GM23338 (cell line): ENCODE data around the gene IYD. TPM values are rescaled to one million over a fixed set of nuclear protein-coding genes. Genes with fewer than 3 reads are reported as not detected.

Source experiments
- ATAC-seq: fragments of 200-7000 bp; cut with Tn5 transposase; 3 replicates; pipeline ENCODE4 v1.9.1; 2020
- DNase-seq: peaks from one replicate; pipeline ENCODE4 v3.0.0-alpha.2; 2015; ENCODE audit warnings: low spot score
- H2AFZ ChIP-seq: fragments of 200-600 bp; sonication (generic); 2 replicates; pipeline ENCODE4 v1.8.0; 2016; ENCODE audit warnings: antibody characterized with exemption, mild to moderate bottlenecking, moderate library complexity
- H3F3A ChIP-seq: fragments of 200-600 bp; sonication (generic); replicated peaks from 2 replicates; pipeline ENCODE4 v1.8.0; 2017; ENCODE audit warnings: antibody characterized with exemption, mixed run types, low read depth
- H3K27ac ChIP-seq: fragments of 200-600 bp; sonication (generic); 2 replicates; pipeline ENCODE4 v1.6.1; 2016; ENCODE audit warnings: low read depth
- H3K27me3 ChIP-seq: fragments of 200-600 bp; sonication (generic); 2 replicates; pipeline ENCODE4 v1.8.0; 2016; ENCODE audit warnings: mild to moderate bottlenecking, mixed run types, moderate library complexity; ENCODE audit not compliant: insufficient read depth
- H3K36me3 ChIP-seq: fragments of 200-600 bp; sonication (generic); 2 replicates; pipeline ENCODE4 v1.8.0; 2016; ENCODE audit warnings: mild to moderate bottlenecking; ENCODE audit not compliant: insufficient read depth
- H3K4me1 ChIP-seq: fragments of 200-600 bp; sonication (generic); 2 replicates; pipeline ENCODE4 v1.8.0; 2016; ENCODE audit warnings: mild to moderate bottlenecking, moderate library complexity; ENCODE audit not compliant: insufficient read depth
- H3K4me2 ChIP-seq: fragments of 200-600 bp; sonication (generic); 2 replicates; pipeline ENCODE4 v1.7.1; 2017; ENCODE audit warnings: mixed run types
- H3K4me3 ChIP-seq: fragments of 200-600 bp; sonication (generic); 2 replicates; pipeline ENCODE4 v1.6.1; 2016; ENCODE audit warnings: mixed run types
- H3K79me2 ChIP-seq: fragments of 200-600 bp; sonication (generic); replicated peaks from 2 replicates; pipeline ENCODE4 v1.8.0; 2017; ENCODE audit warnings: mild to moderate bottlenecking; ENCODE audit not compliant: insufficient read depth
- H3K9me2 ChIP-seq: fragments of 200-600 bp; sonication (generic); 2 replicates; pipeline ENCODE4 v1.8.0; 2017; ENCODE audit not compliant: insufficient read depth
- H4K20me1 ChIP-seq: fragments of 200-600 bp; sonication (generic); replicated peaks from 2 replicates; pipeline ENCODE4 v1.8.0; 2017; ENCODE audit warnings: mild to moderate bottlenecking; ENCODE audit not compliant: insufficient read depth
- H3K27ac Mint-ChIP-seq: 2 replicates; pipeline ENCODE4 v1.8.0; 2020; ENCODE audit warnings: inconsistent platforms, mild to moderate bottlenecking, moderate library complexity, mixed read lengths
- H3K27me3 Mint-ChIP-seq: 3 replicates; pipeline ENCODE4 v1.8.0; 2022; ENCODE audit warnings: low read depth, mild to moderate bottlenecking, moderate library complexity, mixed read lengths, inconsistent platforms; ENCODE audit not compliant: insufficient read depth, poor library complexity
- H3K36me3 Mint-ChIP-seq: 3 replicates; pipeline ENCODE4 v1.8.0; 2021; ENCODE audit warnings: low read depth, mild to moderate bottlenecking, inconsistent platforms, moderate library complexity, mixed read lengths
- H3K4me1 Mint-ChIP-seq: 3 replicates; pipeline ENCODE4 v1.8.0; 2020; ENCODE audit warnings: mild to moderate bottlenecking, inconsistent platforms, mixed read lengths
- H3K4me3 Mint-ChIP-seq: 3 replicates; pipeline ENCODE4 v1.8.0; 2021; ENCODE audit warnings: moderate library complexity, mild to moderate bottlenecking, inconsistent platforms, mixed read lengths
- H3K9me3 Mint-ChIP-seq: 3 replicates; pipeline ENCODE4 v1.8.0; 2020; ENCODE audit warnings: moderate library complexity, mild to moderate bottlenecking, inconsistent platforms, mixed read lengths
- CREB1 ChIP-seq: fragments of 250-450 bp; sonication (Bioruptor Pico); IDR thresholded peaks from 2 replicates; pipeline ENCODE4 v1.5.0; 2020; ENCODE audit warnings: low read depth, mild to moderate bottlenecking, moderate library complexity
- CTCF ChIP-seq, 2 experiments: fragments of 200-600 bp in 1 of 2; sonication (generic) in 1 of 2; conservative IDR thresholded peaks; 2 replicates each; pipeline versions ENCODE4 v1.5.1 to v1.6.1; 2016 to 2017; ENCODE audit warnings: antibody characterized with exemption in 2 of 2, low read depth in 2 of 2, mild to moderate bottlenecking in 2 of 2, moderate library complexity in 1 of 2
- ETS1 ChIP-seq: IDR thresholded peaks from 2 replicates; pipeline ENCODE4 v1.6.1; 2016; ENCODE audit warnings: antibody characterized with exemption
- EZH2 ChIP-seq: fragments of 200-600 bp; sonication (generic); IDR thresholded peaks from one replicate; pipeline ENCODE4 v1.8.0; 2017; ENCODE audit warnings: antibody characterized with exemption, mild to moderate bottlenecking, low read depth; ENCODE audit not compliant: unreplicated experiment
- EZH2phosphoT487 ChIP-seq: fragments of 200-600 bp; sonication (generic); IDR thresholded peaks from one replicate; pipeline ENCODE4 v1.8.1; 2018; ENCODE audit warnings: antibody characterized with exemption; ENCODE audit not compliant: unreplicated experiment
- JUNB ChIP-seq: IDR thresholded peaks from one replicate; pipeline ENCODE4 v1.6.1; 2016; ENCODE audit warnings: antibody characterized with exemption; ENCODE audit not compliant: unreplicated experiment
- NANOG ChIP-seq: IDR thresholded peaks from 2 replicates; pipeline ENCODE4 v1.6.1; 2016; ENCODE audit warnings: antibody characterized with exemption, borderline replicate concordance
- POLR2AphosphoS5 ChIP-seq: IDR thresholded peaks from 2 replicates; pipeline ENCODE4 v1.6.1; 2016; ENCODE audit warnings: antibody characterized with exemption, low read depth
- REST ChIP-seq: IDR thresholded peaks from one replicate; pipeline ENCODE4 v1.6.1; 2018; ENCODE audit warnings: antibody characterized with exemption; ENCODE audit not compliant: unreplicated experiment
- STAT1 ChIP-seq: IDR thresholded peaks from one replicate; pipeline ENCODE4 v1.6.1; 2016; ENCODE audit warnings: antibody characterized with exemption; ENCODE audit not compliant: unreplicated experiment
- ZNF114 ChIP-seq: fragments of 250-450 bp; sonication (Bioruptor Pico); IDR thresholded peaks from 2 replicates; pipeline ENCODE4 v1.5.0; 2020; ENCODE audit warnings: mild to moderate bottlenecking, moderate library complexity
- ZNF331 ChIP-seq: fragments of 250-450 bp; sonication (Bioruptor Pico); IDR thresholded peaks from 2 replicates; pipeline ENCODE4 v1.5.0; 2020; ENCODE audit warnings: low read depth, mild to moderate bottlenecking, moderate library complexity
- long read RNA-seq: library from polyadenylated mRNA; unstranded; transcript quantifications from one replicate; pipeline ENCODE4 v2.0.0, GENCODE V29; 2020; ENCODE audit not compliant: unreplicated experiment
- polyA plus RNA-seq: library from polyadenylated mRNA; unstranded; fragments of >200 nt; fragmentation: Nextera tagmentation; extraction: Ambion mirVana; gene quantifications from 2 replicates; pipeline ENCODE4 v1.2.1, GENCODE V29; 2016
- total RNA-seq: library from RNA; depleted of rRNA; stranded (reverse); fragments of >200 nt; shearing (Covaris generic); gene quantifications from 2 replicates; pipeline ENCODE4 v1.2.3, GENCODE V29; 2014; rRNA removed
- TF ChIP-seq, protein P1 (sequence below): fragments of 250-450 bp; sonication (Bioruptor Pico); IDR thresholded peaks from 2 replicates; pipeline ENCODE4 v1.5.0; 2020; ENCODE audit warnings: mild to moderate bottlenecking, moderate library complexity

The IYD gene, protein sequence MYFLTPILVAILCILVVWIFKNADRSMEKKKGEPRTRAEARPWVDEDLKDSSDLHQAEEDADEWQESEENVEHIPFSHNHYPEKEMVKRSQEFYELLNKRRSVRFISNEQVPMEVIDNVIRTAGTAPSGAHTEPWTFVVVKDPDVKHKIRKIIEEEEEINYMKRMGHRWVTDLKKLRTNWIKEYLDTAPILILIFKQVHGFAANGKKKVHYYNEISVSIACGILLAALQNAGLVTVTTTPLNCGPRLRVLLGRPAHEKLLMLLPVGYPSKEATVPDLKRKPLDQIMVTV
- total RNA-seq (not detected in 2 replicates), polyA plus RNA-seq (not detected in 2 replicates)
- long read RNA-seq, result 0 reads

DNA sequence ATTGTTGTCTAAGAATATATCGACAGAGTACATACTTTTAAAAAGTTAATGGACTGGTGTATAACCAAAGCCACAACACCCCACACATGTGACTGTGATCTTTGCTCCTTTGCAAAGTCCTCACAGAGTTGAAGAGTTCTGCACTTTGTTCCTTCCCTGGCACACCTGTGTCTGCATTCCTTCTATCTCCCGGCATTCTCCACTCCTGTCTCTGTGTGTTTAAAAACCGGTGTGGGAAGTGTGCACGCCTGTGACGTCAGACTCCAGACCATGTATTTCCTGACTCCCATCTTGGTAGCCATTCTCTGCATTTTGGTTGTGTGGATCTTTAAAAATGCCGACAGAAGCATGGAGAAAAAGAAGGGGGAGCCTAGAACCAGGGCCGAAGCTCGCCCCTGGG is at the start of gene IYD:
IYD (plus strand) TSS at position 251 of the 400 bp plus-strand sequence; CDS start at position 271, 20 bp downstream.
- no peak for TF ChIP-seq ETS1
- no peak for TF ChIP-seq EZH2phosphoT487
- TF ChIP-seq ZNF114 (CRISPR knock-in tag), result no peak
- no peak for TF ChIP-seq ZNF331 (CRISPR knock-in tag)
- TF ChIP-seq STAT1, result no peak
- no peak for TF ChIP-seq CTCF (conservative IDR thresholded peaks at IDR 0.05; ENCODE audit: low read depth in 2 of 2)
- TF ChIP-seq POLR2AphosphoS5, result no peak
- no peak for TF ChIP-seq NANOG
- TF ChIP-seq JUNB, result no peak
- TF ChIP-seq, protein P1, sequence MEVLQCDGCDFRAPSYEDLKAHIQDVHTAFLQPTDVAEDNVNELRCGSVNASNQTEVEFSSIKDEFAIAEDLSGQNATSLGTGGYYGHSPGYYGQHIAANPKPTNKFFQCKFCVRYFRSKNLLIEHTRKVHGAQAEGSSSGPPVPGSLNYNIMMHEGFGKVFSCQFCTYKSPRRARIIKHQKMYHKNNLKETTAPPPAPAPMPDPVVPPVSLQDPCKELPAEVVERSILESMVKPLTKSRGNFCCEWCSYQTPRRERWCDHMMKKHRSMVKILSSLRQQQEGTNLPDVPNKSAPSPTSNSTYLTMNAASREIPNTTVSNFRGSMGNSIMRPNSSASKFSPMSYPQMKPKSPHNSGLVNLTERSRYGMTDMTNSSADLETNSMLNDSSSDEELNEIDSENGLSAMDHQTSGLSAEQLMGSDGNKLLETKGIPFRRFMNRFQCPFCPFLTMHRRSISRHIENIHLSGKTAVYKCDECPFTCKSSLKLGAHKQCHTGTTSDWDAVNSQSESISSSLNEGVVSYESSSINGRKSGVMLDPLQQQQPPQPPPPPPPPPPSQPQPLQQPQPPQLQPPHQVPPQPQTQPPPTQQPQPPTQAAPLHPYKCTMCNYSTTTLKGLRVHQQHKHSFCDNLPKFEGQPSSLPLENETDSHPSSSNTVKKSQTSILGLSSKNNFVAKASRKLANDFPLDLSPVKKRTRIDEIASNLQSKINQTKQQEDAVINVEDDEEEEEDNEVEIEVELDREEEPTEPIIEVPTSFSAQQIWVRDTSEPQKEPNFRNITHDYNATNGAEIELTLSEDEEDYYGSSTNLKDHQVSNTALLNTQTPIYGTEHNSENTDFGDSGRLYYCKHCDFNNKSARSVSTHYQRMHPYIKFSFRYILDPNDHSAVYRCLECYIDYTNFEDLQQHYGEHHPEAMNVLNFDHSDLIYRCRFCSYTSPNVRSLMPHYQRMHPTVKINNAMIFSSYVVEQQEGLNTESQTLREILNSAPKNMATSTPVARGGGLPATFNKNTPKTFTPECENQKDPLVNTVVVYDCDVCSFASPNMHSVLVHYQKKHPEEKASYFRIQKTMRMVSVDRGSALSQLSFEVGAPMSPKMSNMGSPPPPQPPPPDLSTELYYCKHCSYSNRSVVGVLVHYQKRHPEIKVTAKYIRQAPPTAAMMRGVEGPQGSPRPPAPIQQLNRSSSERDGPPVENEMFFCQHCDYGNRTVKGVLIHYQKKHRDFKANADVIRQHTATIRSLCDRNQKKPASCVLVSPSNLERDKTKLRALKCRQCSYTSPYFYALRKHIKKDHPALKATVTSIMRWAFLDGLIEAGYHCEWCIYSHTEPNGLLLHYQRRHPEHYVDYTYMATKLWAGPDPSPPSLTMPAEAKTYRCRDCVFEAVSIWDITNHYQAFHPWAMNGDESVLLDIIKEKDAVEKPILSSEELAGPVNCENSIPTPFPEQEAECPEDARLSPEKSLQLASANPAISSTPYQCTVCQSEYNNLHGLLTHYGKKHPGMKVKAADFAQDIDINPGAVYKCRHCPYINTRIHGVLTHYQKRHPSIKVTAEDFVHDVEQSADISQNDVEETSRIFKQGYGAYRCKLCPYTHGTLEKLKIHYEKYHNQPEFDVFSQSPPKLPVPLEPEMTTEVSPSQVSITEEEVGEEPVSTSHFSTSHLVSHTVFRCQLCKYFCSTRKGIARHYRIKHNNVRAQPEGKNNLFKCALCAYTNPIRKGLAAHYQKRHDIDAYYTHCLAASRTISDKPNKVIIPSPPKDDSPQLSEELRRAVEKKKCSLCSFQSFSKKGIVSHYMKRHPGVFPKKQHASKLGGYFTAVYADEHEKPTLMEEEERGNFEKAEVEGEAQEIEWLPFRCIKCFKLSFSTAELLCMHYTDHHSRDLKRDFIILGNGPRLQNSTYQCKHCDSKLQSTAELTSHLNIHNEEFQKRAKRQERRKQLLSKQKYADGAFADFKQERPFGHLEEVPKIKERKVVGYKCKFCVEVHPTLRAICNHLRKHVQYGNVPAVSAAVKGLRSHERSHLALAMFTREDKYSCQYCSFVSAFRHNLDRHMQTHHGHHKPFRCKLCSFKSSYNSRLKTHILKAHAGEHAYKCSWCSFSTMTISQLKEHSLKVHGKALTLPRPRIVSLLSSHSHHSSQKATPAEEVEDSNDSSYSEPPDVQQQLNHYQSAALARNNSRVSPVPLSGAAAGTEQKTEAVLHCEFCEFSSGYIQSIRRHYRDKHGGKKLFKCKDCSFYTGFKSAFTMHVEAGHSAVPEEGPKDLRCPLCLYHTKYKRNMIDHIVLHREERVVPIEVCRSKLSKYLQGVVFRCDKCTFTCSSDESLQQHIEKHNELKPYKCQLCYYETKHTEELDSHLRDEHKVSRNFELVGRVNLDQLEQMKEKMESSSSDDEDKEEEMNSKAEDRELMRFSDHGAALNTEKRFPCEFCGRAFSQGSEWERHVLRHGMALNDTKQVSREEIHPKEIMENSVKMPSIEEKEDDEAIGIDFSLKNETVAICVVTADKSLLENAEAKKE (CRISPR knock-in tag), result no peak
- TF ChIP-seq CREB1, result no peak
- no peak for TF ChIP-seq REST
- TF ChIP-seq EZH2, result no peak
- H3K27ac ChIP-seq, result no peak within 1 kb of the TSS

More for the DNA sequence above, at the start of gene IYD:
- Histone ChIP-seq H3K9me2 (no peaks in the 10 kb centered on the region), H3K4me2 (no peak within 1 kb of the TSS), H4K20me1 (no peaks in the 10 kb centered on the region), H3F3A (no peaks in the 10 kb centered on the region), H3K27me3 (no peaks in the 10 kb centered on the region), H3K36me3 (no peaks in the 10 kb centered on the region), H2AFZ (no peak within 1 kb of the TSS), H3K79me2 (no peaks in the 10 kb centered on the region), H3K4me3 (no peak within 1 kb of the TSS), H3K4me1 (no peaks in the 10 kb centered on the region)
- DNase-seq (no peak), ATAC-seq (no peak)
- Mint-ChIP-seq H3K36me3 (no peaks in the 10 kb centered on the region), H3K27me3 (no peaks in the 10 kb centered on the region), H3K27ac (no peak within 1 kb of the TSS), H3K4me1 (no peaks in the 10 kb centered on the region; the same call in 2 of the 3 replicates), H3K4me3 (no peak within 1 kb of the TSS), H3K9me3 (no peaks in the 10 kb centered on the region)
